HepG2 (cell line): Measurements from ENCODE around the gene PHLPP2. TPM values are rescaled to one million over a fixed set of nuclear protein-coding genes. Genes with fewer than 3 reads are reported as not detected.

Experiments used
- BCL6 ChIP-seq: IDR thresholded peaks from 2 replicates; pipeline ENCODE4 v1.6.1; 2016; ENCODE audit warnings: missing genetic modification reagents, missing compliant biosample characterization
- HDAC1 ChIP-seq: sonication (generic); formaldehyde crosslinking; IDR thresholded peaks from 2 replicates; pipeline ENCODE4 v1.5.1; 2020; ENCODE audit warnings: mild to moderate bottlenecking, missing genetic modification reagents
- HNF4G ChIP-seq, 2 experiments: sonication (generic) in 1 of 2; formaldehyde crosslinking in 1 of 2; IDR thresholded peaks; 2 replicates each; pipeline versions ENCODE4 v1.4.0 to v1.6.1; 2011 to 2020; ENCODE audit warnings: borderline replicate concordance in 2 of 2, low read depth in 2 of 2, mild to moderate bottlenecking in 2 of 2, low read length in 1 of 2, missing genetic modification reagents in 1 of 2, moderate library complexity in 1 of 2
- HNRNPK ChIP-seq: fragments of 200-400 bp; formaldehyde crosslinking; IDR thresholded peaks from 2 replicates; pipeline ENCODE4 v1.6.1; 2018; ENCODE audit warnings: low read length, low read depth, moderate library complexity, mild to moderate bottlenecking; ENCODE audit not compliant: poor library complexity, severe bottlenecking
- MIER3 ChIP-seq: IDR thresholded peaks from 2 replicates; pipeline ENCODE4 v1.6.1; 2016; ENCODE audit warnings: missing compliant biosample characterization, borderline replicate concordance
- NFATC3 ChIP-seq: sonication (generic); formaldehyde crosslinking; IDR thresholded peaks from 2 replicates; pipeline ENCODE4 v1.5.1; 2020; ENCODE audit warnings: mild to moderate bottlenecking, missing genetic modification reagents
- SMAD1 ChIP-seq: sonication (generic); formaldehyde crosslinking; IDR thresholded peaks from 2 replicates; pipeline ENCODE4 v1.4.0; 2020; ENCODE audit warnings: missing genetic modification reagents, low read depth, mild to moderate bottlenecking, borderline replicate concordance
- SOX13 ChIP-seq, 3 experiments: fragments of 450-650 bp in 1 of 3; sonication (generic) in 1 of 3; formaldehyde crosslinking in 1 of 3; IDR thresholded peaks in 2 of 3; conservative IDR thresholded peaks in 1 of 3; 2 replicates each; pipeline versions ENCODE4 v1.5.0 to v1.6.1; 2016 to 2020; ENCODE audit warnings: antibody characterized with exemption in 1 of 3, mild to moderate bottlenecking in 1 of 3, missing compliant biosample characterization in 1 of 3, missing genetic modification reagents in 1 of 3, moderate library complexity in 1 of 3
- TEAD2 ChIP-seq: sonication (generic); formaldehyde crosslinking; IDR thresholded peaks from 2 replicates; pipeline ENCODE4 v1.9.0; 2021; ENCODE audit warnings: missing genetic modification reagents
- ZBTB40 ChIP-seq, 2 experiments: fragments of 450-650 bp in 1 of 2; sonication (generic) in 1 of 2; formaldehyde crosslinking in 1 of 2; IDR thresholded peaks; 2 replicates each; pipeline versions ENCODE4 v1.6.1 to v1.8.0; 2016 to 2022; ENCODE audit warnings: antibody characterized with exemption in 1 of 2, mild to moderate bottlenecking in 1 of 2, missing genetic modification reagents in 1 of 2
- ZMYM4 ChIP-seq: sonication (generic); formaldehyde crosslinking; IDR thresholded peaks from 2 replicates; pipeline ENCODE4 v1.8.1; 2023; ENCODE audit warnings: mild to moderate bottlenecking, missing genetic modification reagents
- ZNF24 ChIP-seq: fragments of 450-650 bp; IDR thresholded peaks from 2 replicates; pipeline ENCODE4 v1.6.1; 2017; ENCODE audit warnings: antibody characterized with exemption, mild to moderate bottlenecking
- ZNF264 ChIP-seq: sonication (generic); formaldehyde crosslinking; IDR thresholded peaks from 2 replicates; pipeline ENCODE4 v1.4.0; 2020; ENCODE audit warnings: missing genetic modification reagents
- polyA plus RNA-seq, 8 experiments: library from polyadenylated mRNA; depleted of rRNA in 3 of 8; stranded (reverse) in 7 of 8; unstranded in 1 of 8; fragments of >200 nt; fragmentation: Illumina TruSeq in 4 of 8; extraction: Trizol in 4 of 8; gene quantifications; 2 replicates each; pipeline versions ENCODE4 v1.2.1 to v1.2.3, GENCODE V29; 2011 to 2016; ENCODE audit warnings: low read depth in 4 of 8, missing spikeins in 1 of 8, mixed read lengths in 1 of 8; ENCODE audit not compliant: insufficient read depth in 1 of 8
- total RNA-seq, 5 experiments: library from RNA; depleted of rRNA; stranded (reverse); fragments of >200 nt; fragmentation: Illumina TruSeq; extraction: Trizol; gene quantifications; 2 replicates each; pipeline ENCODE4 v1.2.3, GENCODE V29; 2016; ENCODE audit warnings: low read depth in 1 of 5
- TF ChIP-seq, protein P1 (sequence below): sonication (generic); formaldehyde crosslinking; IDR thresholded peaks from 2 replicates; pipeline ENCODE4 v1.5.1; 2020; ENCODE audit warnings: mild to moderate bottlenecking, missing genetic modification reagents, borderline replicate concordance

Gene PHLPP2
- total and polyA plus RNA-seq, 2 of the 13 experiments (the other 11 are each of a cell fraction or from before 2014, with no cell fraction given) = 8.9 TPM

DNA sequence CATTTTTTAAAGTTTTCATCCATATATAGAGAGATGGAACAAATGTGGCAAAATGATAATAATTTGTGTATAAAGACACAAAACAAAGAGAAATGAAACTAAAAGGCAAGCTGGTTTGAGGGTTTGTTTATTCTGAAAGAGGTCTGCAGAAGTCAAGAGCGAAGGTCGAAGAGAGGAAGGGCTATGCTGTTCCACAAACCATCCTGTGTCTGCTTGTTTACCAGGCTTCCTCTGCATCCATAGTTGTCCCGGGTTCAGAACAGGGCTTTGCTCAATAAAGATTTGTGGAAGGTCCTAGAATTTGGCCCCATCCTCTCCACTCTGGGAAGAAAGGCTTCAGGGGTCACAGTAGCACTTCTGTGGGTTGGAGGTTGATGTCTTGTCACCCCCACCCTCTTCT lies 100.9 kb downstream of the PHLPP2 start (continued):
- TF ChIP-seq, protein P1, sequence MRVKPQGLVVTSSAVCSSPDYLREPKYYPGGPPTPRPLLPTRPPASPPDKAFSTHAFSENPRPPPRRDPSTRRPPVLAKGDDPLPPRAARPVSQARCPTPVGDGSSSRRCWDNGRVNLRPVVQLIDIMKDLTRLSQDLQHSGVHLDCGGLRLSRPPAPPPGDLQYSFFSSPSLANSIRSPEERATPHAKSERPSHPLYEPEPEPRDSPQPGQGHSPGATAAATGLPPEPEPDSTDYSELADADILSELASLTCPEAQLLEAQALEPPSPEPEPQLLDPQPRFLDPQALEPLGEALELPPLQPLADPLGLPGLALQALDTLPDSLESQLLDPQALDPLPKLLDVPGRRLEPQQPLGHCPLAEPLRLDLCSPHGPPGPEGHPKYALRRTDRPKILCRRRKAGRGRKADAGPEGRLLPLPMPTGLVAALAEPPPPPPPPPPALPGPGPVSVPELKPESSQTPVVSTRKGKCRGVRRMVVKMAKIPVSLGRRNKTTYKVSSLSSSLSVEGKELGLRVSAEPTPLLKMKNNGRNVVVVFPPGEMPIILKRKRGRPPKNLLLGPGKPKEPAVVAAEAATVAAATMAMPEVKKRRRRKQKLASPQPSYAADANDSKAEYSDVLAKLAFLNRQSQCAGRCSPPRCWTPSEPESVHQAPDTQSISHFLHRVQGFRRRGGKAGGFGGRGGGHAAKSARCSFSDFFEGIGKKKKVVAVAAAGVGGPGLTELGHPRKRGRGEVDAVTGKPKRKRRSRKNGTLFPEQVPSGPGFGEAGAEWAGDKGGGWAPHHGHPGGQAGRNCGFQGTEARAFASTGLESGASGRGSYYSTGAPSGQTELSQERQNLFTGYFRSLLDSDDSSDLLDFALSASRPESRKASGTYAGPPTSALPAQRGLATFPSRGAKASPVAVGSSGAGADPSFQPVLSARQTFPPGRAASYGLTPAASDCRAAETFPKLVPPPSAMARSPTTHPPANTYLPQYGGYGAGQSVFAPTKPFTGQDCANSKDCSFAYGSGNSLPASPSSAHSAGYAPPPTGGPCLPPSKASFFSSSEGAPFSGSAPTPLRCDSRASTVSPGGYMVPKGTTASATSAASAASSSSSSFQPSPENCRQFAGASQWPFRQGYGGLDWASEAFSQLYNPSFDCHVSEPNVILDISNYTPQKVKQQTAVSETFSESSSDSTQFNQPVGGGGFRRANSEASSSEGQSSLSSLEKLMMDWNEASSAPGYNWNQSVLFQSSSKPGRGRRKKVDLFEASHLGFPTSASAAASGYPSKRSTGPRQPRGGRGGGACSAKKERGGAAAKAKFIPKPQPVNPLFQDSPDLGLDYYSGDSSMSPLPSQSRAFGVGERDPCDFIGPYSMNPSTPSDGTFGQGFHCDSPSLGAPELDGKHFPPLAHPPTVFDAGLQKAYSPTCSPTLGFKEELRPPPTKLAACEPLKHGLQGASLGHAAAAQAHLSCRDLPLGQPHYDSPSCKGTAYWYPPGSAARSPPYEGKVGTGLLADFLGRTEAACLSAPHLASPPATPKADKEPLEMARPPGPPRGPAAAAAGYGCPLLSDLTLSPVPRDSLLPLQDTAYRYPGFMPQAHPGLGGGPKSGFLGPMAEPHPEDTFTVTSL (CRISPR knock-in tag) = peak; percentile 20; the same call in 1 of the 2 replicates
- TF ChIP-seq ZNF24 = no peak
- no peak for TF ChIP-seq NFATC3 (CRISPR knock-in tag)
- TF ChIP-seq ZBTB40 (IDR thresholded peaks at IDR 0.05) = no peak
- TF ChIP-seq ZBTB40 (CRISPR knock-in tag; IDR thresholded peaks at IDR 0.05) = peak; percentile 97
- no peak for TF ChIP-seq SMAD1 (CRISPR knock-in tag)
- no peak for TF ChIP-seq ZNF264 (CRISPR knock-in tag)
- no peak for TF ChIP-seq SOX13 (IDR thresholded peaks at IDR 0.05)
- TF ChIP-seq SOX13 (CRISPR knock-in tag; conservative IDR thresholded peaks at IDR 0.05 in 1 of 2, IDR thresholded peaks at IDR 0.05 in 1 of 2) = peak in 1 of 2 experiments; percentile 60; a peak in 2 of 4 replicates
- peak; percentile 58; the same call in 1 of the 2 replicates for TF ChIP-seq ZMYM4
- peak; percentile 66 for TF ChIP-seq HNF4G (IDR thresholded peaks at IDR 0.05; ENCODE audit: borderline replicate concordance, low read depth, low read length)
- TF ChIP-seq HNF4G (CRISPR knock-in tag; IDR thresholded peaks at IDR 0.05; ENCODE audit: borderline replicate concordance, low read depth) = peak; percentile 71; the same call in 1 of the 2 replicates
- TF ChIP-seq MIER3 (CRISPR knock-in tag) = no peak
- TF ChIP-seq BCL6 (CRISPR knock-in tag) = peak; percentile 33; the same call in 1 of the 2 replicates
- no peak for TF ChIP-seq TEAD2
- no peak for TF ChIP-seq HNRNPK
- 0 out of 2 replicates have a peak, but pooled peaks have one; percentile 24 for TF ChIP-seq HDAC1
